ENCODE results near the gene AP2B1. TPM values are rescaled to one million over a fixed set of nuclear protein-coding genes. Genes with fewer than 3 reads are reported as not detected.

The AP2B1 gene
- total RNA-seq, 2 experiments from 2014 or later = 28.9 to 76.0 TPM

GRCh38 chr17:35566968-35567367 lies 20.2 kb upstream of the AP2B1 start:
- peak overlapping the region; percentile 68 for H3K4me2 ChIP-seq (ENCODE audit: low read length)
- H3K27ac ChIP-seq (ENCODE audit: low read depth, low read length, poor library complexity, severe bottlenecking) = no peak overlapping the region
- no peak overlapping the region for H2AFZ ChIP-seq (ENCODE audit: low read length)
- H3K9me3 ChIP-seq (ENCODE audit: low read length) = no peaks in the 10 kb centered on the region
- H3K4me3 ChIP-seq (ENCODE audit: low read depth, low read length, poor library complexity, severe bottlenecking) = peak overlapping the region; percentile 99
- intact Hi-C loops (cut with micrococcal nuclease; ENCODE audit: unreplicated experiment) = no loop called here
- peaks cover 7% of the 10 kb centered on the region; the same call in 1 of the 2 replicates for H3K36me3 ChIP-seq (ENCODE audit: insufficient read depth, low read length)
- POLR2A ChIA-PET = interaction anchor here (1.1 to 3.3 kb wide), 3 partner anchors 12 to 20 kb away, joined by 4 to 28 read pairs (median 9); partner anchors contain the start of genes AP2B1 and PEX12
- no peaks in the 10 kb centered on the region for H3K9me2 ChIP-seq (ENCODE audit: insufficient read depth, low read length)
- H4K20me1 ChIP-seq (ENCODE audit: insufficient read depth, low read length) = no peaks in the 10 kb centered on the region
- no peak for TF ChIP-seq CTCF (conservative IDR thresholded peaks at IDR 0.05; ENCODE audit: low read length)
- TF ChIP-seq EZH2phosphoT487 (IDR thresholded peaks at IDR 0.05; ENCODE audit: borderline replicate concordance, low read depth, low read length) = no peak
- no peak for DNase-seq (ENCODE audit: low spot score)
- BruUV-seq (replicated peaks) = no TSS peak
- H3K79me2 ChIP-seq (ENCODE audit: insufficient read depth, low read depth, low read length) = peaks cover 23% of the 10 kb centered on the region
- CTCF ChIA-PET (ENCODE audit: unreplicated experiment) = no interaction called here
- H3K4me1 ChIP-seq (ENCODE audit: insufficient read depth, low read length, poor library complexity, severe bottlenecking) = peaks cover 25% of the 10 kb centered on the region

GRCh38 chr17:35568561-35568960 lies 18.6 kb upstream of the AP2B1 start:
- Histone ChIP-seq H3K4me3 (ENCODE audit: low read depth, low read length, poor library complexity, severe bottlenecking) (peak overlapping the region; percentile 99), H2AFZ (ENCODE audit: low read length) (peak overlapping the region; percentile 88), H3K27ac (ENCODE audit: low read depth, low read length, poor library complexity, severe bottlenecking) (no peak overlapping the region), H3K4me1 (ENCODE audit: insufficient read depth, low read length, poor library complexity, severe bottlenecking) (peaks cover 25% of the 10 kb centered on the region), H3K79me2 (ENCODE audit: insufficient read depth, low read depth, low read length) (peaks cover 24% of the 10 kb centered on the region), H3K36me3 (ENCODE audit: insufficient read depth, low read length) (peaks cover 14% of the 10 kb centered on the region), H3K9me2 (ENCODE audit: insufficient read depth, low read length) (no peaks in the 10 kb centered on the region), H3K4me2 (ENCODE audit: low read length) (peak overlapping the region; percentile 100), H3K9me3 (ENCODE audit: low read length) (no peaks in the 10 kb centered on the region), H4K20me1 (ENCODE audit: insufficient read depth, low read length) (no peaks in the 10 kb centered on the region)
- ChIA-PET CTCF (ENCODE audit: unreplicated experiment) (no interaction called here), POLR2A (interaction anchor here (0.6 to 3.3 kb wide), 5 partner anchors 8 to 507 kb away, joined by 3 to 28 read pairs (median 7); partner anchors contain the start of genes AP2B1 and PEX12)
- intact Hi-C loops (cut with micrococcal nuclease; ENCODE audit: unreplicated experiment) = no loop called here
- TF ChIP-seq CTCF (conservative IDR thresholded peaks at IDR 0.05; ENCODE audit: low read length) = no peak
- TF ChIP-seq EZH2phosphoT487 (IDR thresholded peaks at IDR 0.05; ENCODE audit: borderline replicate concordance, low read depth, low read length) = no peak
- no peak for DNase-seq (ENCODE audit: low spot score)
- no TSS peak for BruUV-seq (replicated peaks)

- Histone ChIP-seq H3K27ac (ENCODE audit: low read depth, low read length, poor library complexity, severe bottlenecking) (no peak overlapping the region), H3K79me2 (ENCODE audit: insufficient read depth, low read depth, low read length) (peaks cover 24% of the 10 kb centered on the region)
- CTCF ChIA-PET (ENCODE audit: unreplicated experiment) = no interaction called here
Measured at GRCh38 chr17:35569405-35569804, 17.7 kb upstream of the AP2B1 start.

More at GRCh38 chr17:35569405-35569804, 17.7 kb upstream of the AP2B1 start:
- Histone ChIP-seq H3K9me2 (ENCODE audit: insufficient read depth, low read length) (no peaks in the 10 kb centered on the region), H3K4me3 (ENCODE audit: low read depth, low read length, poor library complexity, severe bottlenecking) (peak overlapping the region; percentile 99), H3K36me3 (ENCODE audit: insufficient read depth, low read length) (peaks cover 22% of the 10 kb centered on the region), H3K4me1 (ENCODE audit: insufficient read depth, low read length, poor library complexity, severe bottlenecking) (peaks cover 25% of the 10 kb centered on the region), H3K9me3 (ENCODE audit: low read length) (no peaks in the 10 kb centered on the region), H2AFZ (ENCODE audit: low read length) (no peak overlapping the region), H4K20me1 (ENCODE audit: insufficient read depth, low read length) (no peaks in the 10 kb centered on the region), H3K4me2 (ENCODE audit: low read length) (peak overlapping the region; percentile 100)
- intact Hi-C loops (cut with micrococcal nuclease; ENCODE audit: unreplicated experiment) = no loop called here
- no peak for DNase-seq (ENCODE audit: low spot score)
- TF ChIP-seq CTCF (conservative IDR thresholded peaks at IDR 0.05; ENCODE audit: low read length) (no peak), EZH2phosphoT487 (IDR thresholded peaks at IDR 0.05; ENCODE audit: borderline replicate concordance, low read depth, low read length) (no peak)
- POLR2A ChIA-PET = interaction anchor here (3.3 kb wide), 1 partner anchor 9 kb away, joined by 28 read pairs; the partner anchor contains the start of gene PEX12
- no TSS peak for BruUV-seq (replicated peaks)
